HG03045 (cell line): ENCODE data around the gene PANK2.
"Not testable (repeated sequence)": the region's sequence is repeated elsewhere in the genome, so short reads cannot be mapped to it uniquely, and the experiment has no call there.

ENCODE experiments used
- ATAC-seq: cut with Tn5 transposase; IDR thresholded peaks from one replicate; pipeline ENCODE4 v1.9.1; 2021; ENCODE audit warnings: mild to moderate bottlenecking, moderate library complexity; ENCODE audit not compliant: unreplicated experiment

Gene PANK2

GRCh38 chr20:3888622-3889488 is at the start of gene PANK2:
TSS of gene PANK2 (plus strand) at chr20:3889387.
- peak; percentile 95 for ATAC-seq

- not testable (repeated sequence) for ATAC-seq
These were observed 49.0 kb upstream of the PANK2 start for GRCh38 chr20:3840201-3840600.

GRCh38 chr20:3842348-3842930 is 46.7 kb upstream of the PANK2 start:
- no peak for ATAC-seq

- ATAC-seq: no peak
These were observed 45.7 kb upstream of the PANK2 start for GRCh38 chr20:3843490-3843889.

GRCh38 chr20:3843990-3844619 is 45.1 kb upstream of the PANK2 start:
- not testable (repeated sequence) for ATAC-seq

GRCh38 chr20:3846378-3846739 is 42.8 kb upstream of the PANK2 start:
- ATAC-seq: no peak

GRCh38 chr20:3846740-3847428 is 42.3 kb upstream of the PANK2 start, which contains the start of gene MAVS:
TSS of gene MAVS (plus strand) at chr20:3846834. CDS start at chr20:3854625, 7,791 bp downstream.
- peak; percentile 90 for ATAC-seq

- no peak for ATAC-seq
These were observed 41.7 kb upstream of the PANK2 start for GRCh38 chr20:3847429-3847940.

GRCh38 chr20:3848565-3848964 is 40.6 kb upstream of the PANK2 start:
- no peak for ATAC-seq

GRCh38 chr20:3854462-3854871 is 34.7 kb upstream of the PANK2 start:
- no peak for ATAC-seq

- no peak for ATAC-seq
These were observed 31.8 kb upstream of the PANK2 start for GRCh38 chr20:3857405-3857804.

- no peak for ATAC-seq
These were observed 30.5 kb upstream of the PANK2 start for GRCh38 chr20:3858689-3859088.

- ATAC-seq: no peak
These were observed 28.0 kb upstream of the PANK2 start for GRCh38 chr20:3861191-3861590.

- ATAC-seq: no peak
These were observed 26.9 kb upstream of the PANK2 start for GRCh38 chr20:3862333-3862732.

GRCh38 chr20:3863317-3863716 is 25.9 kb upstream of the PANK2 start:
- no peak for ATAC-seq

- no peak for ATAC-seq
These were observed 24.7 kb upstream of the PANK2 start for GRCh38 chr20:3864518-3864917.

GRCh38 chr20:3865152-3865886 is 23.9 kb upstream of the PANK2 start:
- ATAC-seq: no peak

GRCh38 chr20:3865887-3866407 is 23.2 kb upstream of the PANK2 start:
- ATAC-seq: no peak

- ATAC-seq: no peak
These were observed 22.7 kb upstream of the PANK2 start for GRCh38 chr20:3866464-3866863.

GRCh38 chr20:3867802-3868201 is 21.4 kb upstream of the PANK2 start:
- ATAC-seq: no peak
